Body of pancreas (tissue), 4 donors: ENCODE results near the gene TSHZ3.

Experiments used
- POLR2A ChIP-seq, 3 donors: fragments of 450-650 bp; IDR thresholded peaks; one replicate each; pipeline ENCODE4 v1.6.1; 2016; ENCODE audit warnings: antibody characterized with exemption in 3 of 3, mild to moderate bottlenecking in 2 of 3
- TF ChIP-seq, protein P1 (sequence below), 7 experiments: fragments of 450-650 bp in 4 of 7; fragments of 200-600 bp in 3 of 7; sonication (generic) in 3 of 7; IDR thresholded peaks; one replicate each; pipeline ENCODE4 v1.5.1; 2016 to 2019; ENCODE audit warnings: antibody characterized with exemption in 7 of 7

DNA sequence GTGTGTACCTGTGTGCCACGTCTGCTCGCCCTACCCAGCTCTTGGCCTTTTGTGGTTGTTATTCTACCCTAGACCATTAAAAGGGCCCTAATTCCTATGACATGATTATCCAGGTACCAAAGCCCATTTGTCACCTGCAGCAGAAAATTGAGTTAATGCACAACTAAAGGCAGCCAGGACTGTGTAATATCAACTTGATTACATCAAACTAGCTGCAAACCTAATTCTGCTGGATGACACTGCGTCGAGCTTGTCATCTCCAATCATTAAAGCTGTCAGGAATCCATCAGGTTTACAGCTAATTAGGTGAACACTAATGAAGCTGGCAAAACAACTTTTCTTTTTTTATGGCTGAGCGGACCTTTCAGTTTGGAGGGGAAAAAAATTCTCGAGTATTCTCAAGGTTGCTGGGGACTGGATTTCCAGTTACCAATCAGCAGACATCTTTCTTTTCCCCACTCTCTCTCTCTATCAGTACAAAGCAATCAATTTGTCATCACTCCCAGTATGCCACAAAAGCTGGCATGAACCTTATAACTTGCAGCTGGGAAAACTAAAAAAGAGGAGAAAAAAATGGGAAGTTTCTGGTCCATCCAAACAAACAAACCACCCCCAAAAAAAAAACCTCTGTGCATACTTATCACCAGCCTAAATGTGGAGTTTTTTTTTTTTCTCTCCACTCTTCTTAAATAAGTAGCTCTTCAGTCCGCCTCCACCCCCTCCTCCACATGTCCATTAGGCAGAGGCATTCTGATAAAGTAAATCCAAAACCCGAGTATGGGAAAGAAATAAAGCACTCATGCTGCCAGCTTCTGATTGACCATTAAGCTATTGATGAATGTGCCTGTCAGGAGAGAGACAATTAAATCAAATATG, 2.8 kb downstream of the TSHZ3 start:
- TF ChIP-seq, protein P1, sequence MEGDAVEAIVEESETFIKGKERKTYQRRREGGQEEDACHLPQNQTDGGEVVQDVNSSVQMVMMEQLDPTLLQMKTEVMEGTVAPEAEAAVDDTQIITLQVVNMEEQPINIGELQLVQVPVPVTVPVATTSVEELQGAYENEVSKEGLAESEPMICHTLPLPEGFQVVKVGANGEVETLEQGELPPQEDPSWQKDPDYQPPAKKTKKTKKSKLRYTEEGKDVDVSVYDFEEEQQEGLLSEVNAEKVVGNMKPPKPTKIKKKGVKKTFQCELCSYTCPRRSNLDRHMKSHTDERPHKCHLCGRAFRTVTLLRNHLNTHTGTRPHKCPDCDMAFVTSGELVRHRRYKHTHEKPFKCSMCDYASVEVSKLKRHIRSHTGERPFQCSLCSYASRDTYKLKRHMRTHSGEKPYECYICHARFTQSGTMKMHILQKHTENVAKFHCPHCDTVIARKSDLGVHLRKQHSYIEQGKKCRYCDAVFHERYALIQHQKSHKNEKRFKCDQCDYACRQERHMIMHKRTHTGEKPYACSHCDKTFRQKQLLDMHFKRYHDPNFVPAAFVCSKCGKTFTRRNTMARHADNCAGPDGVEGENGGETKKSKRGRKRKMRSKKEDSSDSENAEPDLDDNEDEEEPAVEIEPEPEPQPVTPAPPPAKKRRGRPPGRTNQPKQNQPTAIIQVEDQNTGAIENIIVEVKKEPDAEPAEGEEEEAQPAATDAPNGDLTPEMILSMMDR (IDR thresholded peaks at IDR 0.05): no peak
- no peak for TF ChIP-seq POLR2A (IDR thresholded peaks at IDR 0.05)
